DOHH2 (cell line): Measurements from ENCODE around the gene AAMP.

Source experiments
- EZH2phosphoT487 ChIP-seq: fragments of 200-600 bp; sonication (generic); IDR thresholded peaks from 2 replicates; pipeline ENCODE4 v1.6.1; 2017; ENCODE audit warnings: borderline replicate concordance, mild to moderate bottlenecking, antibody characterized with exemption, low read length, moderate library complexity, mixed read lengths
- TF ChIP-seq, protein P1 (sequence below): fragments of 200-600 bp; sonication (generic); IDR thresholded peaks from one replicate; pipeline ENCODE4 v1.5.1; 2014; ENCODE audit warnings: antibody characterized with exemption, mild to moderate bottlenecking, low read depth, low read length; ENCODE audit not compliant: poor library complexity, severe bottlenecking

DNA sequence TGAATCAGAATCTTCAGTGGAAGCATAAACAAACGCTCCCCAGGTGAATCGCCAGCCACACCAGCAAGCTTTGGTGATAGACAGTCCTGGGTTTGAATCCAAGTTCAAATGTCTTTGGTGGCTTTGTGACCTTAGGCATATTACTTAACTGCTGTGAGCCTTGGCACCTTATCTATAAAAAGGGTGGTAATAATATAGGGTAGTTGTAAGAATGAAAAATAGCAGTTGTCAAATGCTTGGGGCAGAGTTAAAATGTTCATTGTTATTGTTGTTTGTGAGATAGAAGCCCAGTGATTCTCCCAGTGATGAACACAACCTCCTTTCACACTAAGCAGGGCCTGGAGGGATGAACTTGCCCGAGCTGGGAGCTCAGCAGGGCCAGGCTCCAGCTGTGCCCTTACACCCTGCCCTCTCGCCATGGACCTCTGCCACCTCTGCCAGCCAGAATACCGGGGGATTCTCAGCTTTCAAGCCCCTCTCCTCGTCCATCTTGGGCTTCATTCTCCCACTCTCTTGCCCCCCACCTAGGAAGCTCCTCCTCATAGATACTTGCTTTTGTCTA is 28.5 kb upstream of the AAMP start:
- TF ChIP-seq, protein P1, sequence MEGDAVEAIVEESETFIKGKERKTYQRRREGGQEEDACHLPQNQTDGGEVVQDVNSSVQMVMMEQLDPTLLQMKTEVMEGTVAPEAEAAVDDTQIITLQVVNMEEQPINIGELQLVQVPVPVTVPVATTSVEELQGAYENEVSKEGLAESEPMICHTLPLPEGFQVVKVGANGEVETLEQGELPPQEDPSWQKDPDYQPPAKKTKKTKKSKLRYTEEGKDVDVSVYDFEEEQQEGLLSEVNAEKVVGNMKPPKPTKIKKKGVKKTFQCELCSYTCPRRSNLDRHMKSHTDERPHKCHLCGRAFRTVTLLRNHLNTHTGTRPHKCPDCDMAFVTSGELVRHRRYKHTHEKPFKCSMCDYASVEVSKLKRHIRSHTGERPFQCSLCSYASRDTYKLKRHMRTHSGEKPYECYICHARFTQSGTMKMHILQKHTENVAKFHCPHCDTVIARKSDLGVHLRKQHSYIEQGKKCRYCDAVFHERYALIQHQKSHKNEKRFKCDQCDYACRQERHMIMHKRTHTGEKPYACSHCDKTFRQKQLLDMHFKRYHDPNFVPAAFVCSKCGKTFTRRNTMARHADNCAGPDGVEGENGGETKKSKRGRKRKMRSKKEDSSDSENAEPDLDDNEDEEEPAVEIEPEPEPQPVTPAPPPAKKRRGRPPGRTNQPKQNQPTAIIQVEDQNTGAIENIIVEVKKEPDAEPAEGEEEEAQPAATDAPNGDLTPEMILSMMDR, result no peak
- TF ChIP-seq EZH2phosphoT487, result no peak
